Stomach (tissue), 9 donors: Measurements from ENCODE around the gene KRT38. TPM values are rescaled to one million over a fixed set of nuclear protein-coding genes. Genes with fewer than 3 reads are reported as not detected.
"Not testable (repeated sequence)": the region's sequence is repeated elsewhere in the genome, so short reads cannot be mapped to it uniquely, and the experiment has no call there.

Experiments used
- DNase-seq, 2 donors: peaks; one replicate each; pipeline versions ENCODE4 v3.0.0 to v3.0.0-alpha.2; 2013 to 2019
- H3K27ac ChIP-seq, 5 donors: fragments of 200-600 bp in 4 of 5; sonication (generic) in 4 of 5; one replicate each; pipeline ENCODE4 v1.5.1; 2013 to 2019; ENCODE audit warnings: mild to moderate bottlenecking in 1 of 5, moderate library complexity in 1 of 5
- H3K27me3 ChIP-seq, 3 donors: fragments of 200-600 bp; sonication (generic); one replicate each; pipeline ENCODE4 v1.5.1; 2017 to 2019; ENCODE audit warnings: mixed run types in 1 of 3
- H3K36me3 ChIP-seq, 4 donors: fragments of 200-600 bp; sonication (generic); 1 replicate in 3 of 4; 2 replicates in 1 of 4; pipeline ENCODE4 v1.5.1; 2016 to 2019
- H3K4me1 ChIP-seq, 4 donors: fragments of 200-600 bp; sonication (generic); one replicate each; pipeline ENCODE4 v1.5.1; 2016 to 2019
- H3K4me3 ChIP-seq, 4 donors: fragments of 200-600 bp; sonication (generic) in 3 of 4; one replicate each; pipeline ENCODE4 v1.5.1; 2016 to 2019; ENCODE audit warnings: mild to moderate bottlenecking in 1 of 4
- H3K9me3 ChIP-seq, 4 donors: fragments of 200-600 bp; sonication (generic); one replicate each; pipeline ENCODE4 v1.5.1; 2016 to 2019
- CTCF ChIP-seq, 7 experiments: fragments of 450-650 bp in 4 of 7; fragments of 200-600 bp in 3 of 7; sonication (generic) in 3 of 7; IDR thresholded peaks; one replicate each; pipeline ENCODE4 v1.5.1; 2016 to 2019; ENCODE audit warnings: antibody characterized with exemption in 7 of 7, control low read depth in 2 of 7, mild to moderate bottlenecking in 1 of 7
- EP300 ChIP-seq: sonication (generic); formaldehyde crosslinking; IDR thresholded peaks from one replicate; pipeline ENCODE4 v1.6.1; 2017; ENCODE audit warnings: antibody characterized with exemption
- POLR2A ChIP-seq, 4 donors: fragments of 450-650 bp; IDR thresholded peaks; one replicate each; pipeline ENCODE4 v1.6.1; 2016; ENCODE audit warnings: antibody characterized with exemption in 4 of 4, control low read depth in 2 of 4, mild to moderate bottlenecking in 1 of 4, moderate library complexity in 1 of 4
- POLR2AphosphoS5 ChIP-seq, 3 donors: sonication (generic); formaldehyde crosslinking; IDR thresholded peaks; one replicate each; pipeline ENCODE4 v1.6.1; 2016; ENCODE audit warnings: antibody characterized with exemption in 3 of 3
- WGBS, 5 donors: extraction: QIAGEN DNeasy Blood & Tissue Kit in 3 of 5; methylation state at CpG; one replicate each; pipeline versions ENCODE4 v1.1.5 to v1.1.7; 2013 to 2018; 5-methylcytosine and 5-hydroxymethylcytosine counted together
- intact Hi-C: fragments of 100-400 bp; cut with DNase I; formaldehyde crosslinking; loops from one replicate; pipeline ENCODE4 v1.15.1; 2023; ENCODE audit warnings: low total_unique reads
- polyA plus RNA-seq, 3 donors: library from polyadenylated mRNA; stranded (reverse); fragments of 200-250 nt; gene quantifications; one replicate each; pipeline ENCODE4 v1.2.3, GENCODE V29; 2013
- total RNA-seq, 5 donors: library from RNA; depleted of rRNA; stranded (reverse); fragments of >200 nt; gene quantifications; one replicate each; pipeline versions ENCODE4 v1.1.0 to v1.2.3, GENCODE V29; 2014 to 2016
- donor health status: healthy with polysubstance abuse.
- donor health status: Bipolar disorder and iron deficiency.
- donor health status: healthy.

KRT38 gene
- total and polyA plus RNA-seq, 8 donors = not detected

GRCh38 chr17:41437769-41438168, 3.0 kb downstream of the KRT38 start:
- Histone ChIP-seq H3K27ac (no peak overlapping the region), H3K4me3 (no peak overlapping the region), H3K27me3 (no peaks in the 10 kb centered on the region), H3K36me3 (no peaks in the 10 kb centered on the region), H3K4me1 (peaks cover 0 to 5% (median 0%) of the 10 kb centered on the region in 4 donors), H3K9me3 (no peaks in the 10 kb centered on the region)
- TF ChIP-seq POLR2AphosphoS5 (IDR thresholded peaks at IDR 0.05) (no peak), EP300 (no peak), CTCF (IDR thresholded peaks at IDR 0.05) (no peak), POLR2A (IDR thresholded peaks at IDR 0.05) (no peak)
- DNase-seq = no peak
- intact Hi-C loops = no loop called here
- 86 to 93% (median 91%) methylated on average over 9 of the region's 9 CpGs for WGBS, 5 donors

- peaks cover 0 to 5% (median 0%) of the 10 kb centered on the region in 4 donors for H3K4me1 ChIP-seq
- no peaks in the 10 kb centered on the region for H3K9me3 ChIP-seq
- H3K27ac ChIP-seq = no peak overlapping the region
- no peaks in the 10 kb centered on the region for H3K27me3 ChIP-seq
- no peak overlapping the region for H3K4me3 ChIP-seq
- intact Hi-C loops = no loop called here
- no peaks in the 10 kb centered on the region for H3K36me3 ChIP-seq
- WGBS, 5 donors = 79 to 85% (median 84%) methylated on average over 7 of the region's 7 CpGs
- no peak for DNase-seq
- TF ChIP-seq POLR2AphosphoS5 (IDR thresholded peaks at IDR 0.05) = no peak
These were observed 3.5 kb downstream of the KRT38 start for GRCh38 chr17:41437254-41437653.

- DNase-seq = peak in 1 of 2 donors; percentile 46
- TF ChIP-seq CTCF (IDR thresholded peaks at IDR 0.05) (no peak), POLR2AphosphoS5 (IDR thresholded peaks at IDR 0.05) (no peak), POLR2A (IDR thresholded peaks at IDR 0.05) (no peak), EP300 (no peak)
- 41 to 57% (median 50%) methylated on average over 5 of the region's 5 CpGs for WGBS, 5 donors
- intact Hi-C loops = no loop called here
- H3K4me3 ChIP-seq = no peak overlapping the region
- H3K9me3 ChIP-seq = no peaks in the 10 kb centered on the region
- no peaks in the 10 kb centered on the region for H3K27me3 ChIP-seq
- H3K4me1 ChIP-seq = peaks cover 0 to 7% (median 0%) of the 10 kb centered on the region in 4 donors
- H3K36me3 ChIP-seq = no peaks in the 10 kb centered on the region
- no peak overlapping the region for H3K27ac ChIP-seq
These were observed 6.4 kb downstream of the KRT38 start for GRCh38 chr17:41434415-41434814.

GRCh38 chr17:41434005-41434404, 6.8 kb downstream of the KRT38 start:
- Histone ChIP-seq H3K4me1 (peaks cover 0 to 7% (median 0%) of the 10 kb centered on the region in 4 donors), H3K27me3 (no peaks in the 10 kb centered on the region), H3K9me3 (no peaks in the 10 kb centered on the region), H3K27ac (no peak overlapping the region), H3K4me3 (no peak overlapping the region), H3K36me3 (no peaks in the 10 kb centered on the region)
- 54 to 61% (median 60%) methylated on average over 4 of the region's 4 CpGs for WGBS, 5 donors
- intact Hi-C loops = no loop called here
- DNase-seq = peak in 1 of 2 donors; percentile 23
- no peak for TF ChIP-seq POLR2A (IDR thresholded peaks at IDR 0.05)
- no peak for TF ChIP-seq POLR2AphosphoS5 (IDR thresholded peaks at IDR 0.05)
- TF ChIP-seq EP300 = no peak
- TF ChIP-seq CTCF (IDR thresholded peaks at IDR 0.05) = no peak

GRCh38 chr17:41433586-41433985, 7.2 kb downstream of the KRT38 start:
- Histone ChIP-seq H3K36me3 (no peaks in the 10 kb centered on the region), H3K4me3 (no peak overlapping the region), H3K4me1 (peaks cover 0 to 7% (median 0%) of the 10 kb centered on the region in 4 donors), H3K9me3 (no peaks in the 10 kb centered on the region), H3K27me3 (no peaks in the 10 kb centered on the region), H3K27ac (no peak overlapping the region)
- intact Hi-C loops = no loop called here
- TF ChIP-seq CTCF (IDR thresholded peaks at IDR 0.05) (no peak), EP300 (no peak), POLR2A (IDR thresholded peaks at IDR 0.05) (no peak), POLR2AphosphoS5 (IDR thresholded peaks at IDR 0.05) (no peak)
- DNase-seq = peak in 1 of 2 donors; percentile 28
- 58 to 70% (median 60%) methylated on average over 4 of the region's 4 CpGs for WGBS, 5 donors

GRCh38 chr17:41430376-41430775, 10.4 kb downstream of the KRT38 start:
- H3K27me3 ChIP-seq, H3K4me1 ChIP-seq, H3K27ac ChIP-seq, DNase-seq, H3K9me3 ChIP-seq, H3K4me3 ChIP-seq, H3K36me3 ChIP-seq, intact Hi-C loops: not testable (repeated sequence)
- WGBS, 5 donors = 33 to 63% (median 46%) methylated on average over 9 of the region's 9 CpGs
